ENCODE results near the gene CLCA2. TPM values are rescaled to one million over a fixed set of nuclear protein-coding genes. Genes with fewer than 3 reads are reported as not detected.
A peak's percentile ranks its signal among the peaks of the same experiment; 100 is the strongest.

The CLCA2 gene
- total RNA-seq (under 1 TPM in 2 of 6 donors, not detected in 4; 0.06 to 0.12 TPM), polyA plus RNA-seq (not detected)

DNA sequence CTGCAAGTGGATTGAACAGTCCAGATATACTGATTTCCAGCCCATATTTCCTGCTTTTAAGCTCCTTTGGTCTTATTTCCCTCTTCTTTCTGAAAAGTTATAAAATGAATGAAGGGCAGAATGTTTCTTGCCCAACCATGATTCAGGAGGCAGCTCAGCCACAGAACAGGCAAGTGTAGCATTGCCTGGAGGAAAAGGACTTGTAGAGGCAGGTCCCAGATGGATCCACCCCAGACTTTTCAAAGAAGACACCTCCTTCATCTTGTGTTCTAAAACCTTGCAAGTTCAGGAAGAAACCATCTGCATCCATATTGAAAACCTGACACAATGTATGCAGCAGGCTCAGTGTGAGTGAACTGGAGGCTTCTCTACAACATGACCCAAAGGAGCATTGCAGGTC is at the start of gene CLCA2:
Gene CLCA2 (plus strand): TSS at position 299 of the 400 bp plus-strand sequence. CDS start 77 bp downstream, at position 376.
- Histone ChIP-seq H3K27ac (no peak within 1 kb of the TSS), H3K36me3 (no peaks in the 10 kb centered on the region), H3K27me3 (no peaks in the 10 kb centered on the region), H3K9me3 (no peaks in the 10 kb centered on the region), H3K4me1 (no peaks in the 10 kb centered on the region), H3K4me3 (no peak within 1 kb of the TSS)
- FAIRE-seq (no peak), DNase-seq (no peak), ATAC-seq (no peak)
- TF ChIP-seq CTCF (IDR thresholded peaks at IDR 0.05) = no peak
- intact Hi-C loops (cut with DNase I) = no loop called here

GRCh38 chr1:86375688-86376087 is 48.3 kb upstream of the CLCA2 start:
- Histone ChIP-seq H3K4me1 (no peaks in the 10 kb centered on the region), H3K4me3 (no peak overlapping the region), H3K36me3 (no peaks in the 10 kb centered on the region), H3K27ac (no peak overlapping the region), H3K27me3 (no peaks in the 10 kb centered on the region), H3K9me3 (no peaks in the 10 kb centered on the region)
- ATAC-seq (no peak), FAIRE-seq (no peak), DNase-seq (no peak)
- no peak for TF ChIP-seq CTCF (IDR thresholded peaks at IDR 0.05)
- intact Hi-C loops (cut with DNase I) = no loop called here
- WGBS, 2 donors = 95 to 96% methylated on average over 1 of the region's 1 CpG

- 95 to 100% methylated on average over 1 of the region's 1 CpG for WGBS, 2 donors
- no peaks in the 10 kb centered on the region for H3K27me3 ChIP-seq
- H3K4me1 ChIP-seq = no peaks in the 10 kb centered on the region
- no peaks in the 10 kb centered on the region for H3K9me3 ChIP-seq
- DNase-seq (no peak), ATAC-seq (no peak), FAIRE-seq (no peak)
- no peak overlapping the region for H3K4me3 ChIP-seq
- no peak for TF ChIP-seq CTCF (IDR thresholded peaks at IDR 0.05)
- no peaks in the 10 kb centered on the region for H3K36me3 ChIP-seq
- H3K27ac ChIP-seq = no peak overlapping the region
- intact Hi-C loops (cut with DNase I) = no loop called here
Measured at GRCh38 chr1:86377341-86377740, 46.6 kb upstream of the CLCA2 start.

DNA sequence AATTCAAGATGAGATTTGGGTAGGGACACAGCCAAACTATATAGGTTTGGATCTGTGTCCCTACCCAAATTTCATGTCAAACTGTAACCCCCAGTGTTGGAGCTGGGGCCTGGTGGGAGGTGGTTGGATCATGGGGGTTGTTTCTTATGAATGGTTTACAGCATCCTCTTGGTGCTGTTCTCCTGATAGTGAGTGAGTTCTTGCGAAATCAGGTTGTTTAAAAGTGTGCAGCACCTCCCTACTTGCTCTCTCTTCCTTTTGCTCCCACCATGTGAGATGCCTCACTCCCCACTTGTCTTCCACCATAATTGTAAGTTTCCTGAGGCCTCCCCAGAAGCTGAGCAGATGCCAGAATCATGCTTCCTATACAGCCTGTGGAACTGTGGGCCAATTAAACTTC is 45.2 kb upstream of the CLCA2 start:
- WGBS, 2 donors = 85 to 91% methylated on average over 1 of the region's 1 CpG
- FAIRE-seq (no peak), DNase-seq (no peak), ATAC-seq (no peak)
- no peak for TF ChIP-seq CTCF (IDR thresholded peaks at IDR 0.05)
- intact Hi-C loops (cut with DNase I) = no loop called here
- Histone ChIP-seq H3K27ac (no peak overlapping the region), H3K36me3 (no peaks in the 10 kb centered on the region), H3K4me3 (no peak overlapping the region), H3K9me3 (no peaks in the 10 kb centered on the region), H3K27me3 (no peaks in the 10 kb centered on the region), H3K4me1 (no peaks in the 10 kb centered on the region)

DNA sequence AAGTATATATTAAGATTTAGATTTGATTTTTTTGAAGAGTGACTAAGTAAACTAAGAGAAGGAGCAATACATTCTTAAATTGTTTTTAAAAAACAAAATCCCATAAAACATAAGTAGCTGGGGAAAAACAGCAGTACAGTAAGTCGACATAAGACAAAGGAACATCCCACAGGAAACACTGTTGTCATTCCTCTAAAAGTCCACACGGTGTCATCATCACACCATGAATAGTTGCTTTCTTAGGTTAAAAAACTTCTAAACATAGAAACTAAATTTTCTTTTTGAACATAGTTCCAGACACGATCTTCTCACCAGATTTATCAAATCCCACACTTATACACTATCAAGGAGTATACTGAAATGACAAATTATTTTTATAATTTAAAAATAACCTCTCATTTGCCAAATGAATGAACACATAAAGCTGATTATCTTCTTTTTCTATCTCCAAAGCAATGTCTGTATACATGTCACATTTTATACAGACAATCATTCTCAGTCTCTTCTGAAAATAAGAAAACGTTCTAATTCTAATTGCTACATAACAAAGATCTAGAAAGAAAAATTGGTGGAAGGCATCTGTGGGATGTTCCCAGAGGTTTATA is 43.6 kb upstream of the CLCA2 start:
- no peak for DNase-seq
- no peak overlapping the region for H3K4me3 ChIP-seq
- no peaks in the 10 kb centered on the region for H3K27me3 ChIP-seq

More for the DNA sequence above, 43.6 kb upstream of the CLCA2 start:
- H3K27ac ChIP-seq = no peak overlapping the region
- WGBS, 2 donors = 2 to 4% methylated on average over 4 of the region's 4 CpGs
- no peaks in the 10 kb centered on the region for H3K9me3 ChIP-seq
- peak; percentile 98 for FAIRE-seq
- ATAC-seq = peak in 3 of 4 donors; percentile 87 to 93 (median 91)
- H3K36me3 ChIP-seq = no peaks in the 10 kb centered on the region
- intact Hi-C loops (cut with DNase I) = loop anchor here in 2 of 3 donors (10.0 kb wide), 1 partner anchor 124 kb away; no protein-coding TSS in a partner anchor
- H3K4me1 ChIP-seq = no peaks in the 10 kb centered on the region
- TF ChIP-seq CTCF (IDR thresholded peaks at IDR 0.05) = peak; percentile 41 to 60 (median 50)

Measured in pancreas (tissue), 10 donors.